NCI-H526 treated with DMSO at 0.1 percent for 48 hours (cell line): Measurements from ENCODE around the gene KLK10.

Source experiments
- DNase-seq: peaks from one replicate; lab custom pipeline; 2025; lab: John Stamatoyannopoulos, UW

The KLK10 gene

GRCh38 chr19:50967929-50968715 lies 51.4 kb downstream of the KLK10 start:
- DNase-seq: no peak

- DNase-seq: no peak
These were observed 55.2 kb downstream of the KLK10 start for GRCh38 chr19:50964266-50964665.

- DNase-seq: no peak
These were observed 56.1 kb downstream of the KLK10 start for GRCh38 chr19:50963381-50963780.
